ENCODE measurements around the gene NT5M.
"Not testable (repeated sequence)": the region's sequence is repeated elsewhere in the genome, so short reads cannot be mapped to it uniquely, and the experiment has no call there.

The NT5M gene

GRCh38 chr17:17303010-17303846 lies at the start of gene NT5M:
Gene NT5M (plus strand): TSS chr17:17303373. CDS start chr17:17303551, 178 bp downstream.
- H3K9me3 ChIP-seq (ENCODE audit: low read depth, low read length) = no peaks in the 10 kb centered on the region
- H3K27ac ChIP-seq = no peak within 1 kb of the TSS
- H3K4me3 ChIP-seq = peak within 1 kb of the TSS; percentile 79
- DNase-seq (ENCODE audit: low read depth, low spot score) = no peak
- no peaks in the 10 kb centered on the region for H3K36me3 ChIP-seq (ENCODE audit: insufficient read depth, low read length)
- H3K9ac ChIP-seq (ENCODE audit: insufficient read length) = peak within 1 kb of the TSS; percentile 58
- no peak for TF ChIP-seq FOXP2 (optimal IDR thresholded peaks at IDR 0.05; ENCODE audit: control extremely low read depth, extremely low read length, insufficient read depth)
- no peak for TF ChIP-seq EZH2 (IDR thresholded peaks at IDR 0.05)
- TF ChIP-seq POLR2AphosphoS5 (IDR thresholded peaks at IDR 0.05; ENCODE audit: borderline replicate concordance, low read depth, low read length) = peak; percentile 56; the same call in 1 of the 2 replicates

- TF ChIP-seq POLR2AphosphoS5 (IDR thresholded peaks at IDR 0.05; ENCODE audit: borderline replicate concordance, low read depth, low read length) = no peak
- no peak for TF ChIP-seq FOXP2 (optimal IDR thresholded peaks at IDR 0.05; ENCODE audit: control extremely low read depth, extremely low read length, insufficient read depth)
- no peaks in the 10 kb centered on the region for H3K9me3 ChIP-seq (ENCODE audit: low read depth, low read length)
- DNase-seq (ENCODE audit: low read depth, low spot score) = no peak
- H3K36me3 ChIP-seq (ENCODE audit: insufficient read depth, low read length) = peaks cover 67% of the 10 kb centered on the region
- no peak overlapping the region for H3K9ac ChIP-seq (ENCODE audit: insufficient read length)
- H3K27ac ChIP-seq = no peak overlapping the region
- H3K4me3 ChIP-seq = no peak overlapping the region
Observed at GRCh38 chr17:17253406-17253805, 49.8 kb upstream of the NT5M start.

GRCh38 chr17:17254036-17254435 lies 49.1 kb upstream of the NT5M start:
- no peak for DNase-seq (ENCODE audit: low read depth, low spot score)
- TF ChIP-seq EZH2 (IDR thresholded peaks at IDR 0.05) = no peak
- TF ChIP-seq FOXP2 (optimal IDR thresholded peaks at IDR 0.05; ENCODE audit: control extremely low read depth, extremely low read length, insufficient read depth) = no peak
- TF ChIP-seq POLR2AphosphoS5 (IDR thresholded peaks at IDR 0.05; ENCODE audit: borderline replicate concordance, low read depth, low read length) = no peak

GRCh38 chr17:17255689-17256088 lies 47.5 kb upstream of the NT5M start:
- peaks cover 70% of the 10 kb centered on the region for H3K36me3 ChIP-seq (ENCODE audit: insufficient read depth, low read length)
- not testable (repeated sequence) for H3K9me3 ChIP-seq (ENCODE audit: low read depth, low read length)

More at GRCh38 chr17:17254036-17254435, 49.1 kb upstream of the NT5M start:
- Histone ChIP-seq H3K9ac (ENCODE audit: insufficient read length) (no peak overlapping the region), H3K36me3 (ENCODE audit: insufficient read depth, low read length) (peaks cover 67% of the 10 kb centered on the region), H3K4me3 (no peak overlapping the region), H3K27ac (no peak overlapping the region), H3K9me3 (ENCODE audit: low read depth, low read length) (no peaks in the 10 kb centered on the region)

GRCh38 chr17:17256316-17256715 lies 46.9 kb upstream of the NT5M start:
- H3K36me3 ChIP-seq (ENCODE audit: insufficient read depth, low read length) = peaks cover 74% of the 10 kb centered on the region
- no peak for TF ChIP-seq POLR2AphosphoS5 (IDR thresholded peaks at IDR 0.05; ENCODE audit: borderline replicate concordance, low read depth, low read length)
- no peak for TF ChIP-seq EZH2 (IDR thresholded peaks at IDR 0.05)
- no peak for TF ChIP-seq FOXP2 (optimal IDR thresholded peaks at IDR 0.05; ENCODE audit: control extremely low read depth, extremely low read length, insufficient read depth)
- H3K27ac ChIP-seq = no peak overlapping the region
- no peak overlapping the region for H3K9ac ChIP-seq (ENCODE audit: insufficient read length)
- no peak for DNase-seq (ENCODE audit: low read depth, low spot score)
- no peaks in the 10 kb centered on the region for H3K9me3 ChIP-seq (ENCODE audit: low read depth, low read length)
- no peak overlapping the region for H3K4me3 ChIP-seq

More at GRCh38 chr17:17255689-17256088, 47.5 kb upstream of the NT5M start:
- not testable (repeated sequence) for H3K9ac ChIP-seq (ENCODE audit: insufficient read length); DNase-seq (ENCODE audit: low read depth, low spot score); H3K27ac ChIP-seq; H3K4me3 ChIP-seq

- TF ChIP-seq FOXP2 (optimal IDR thresholded peaks at IDR 0.05; ENCODE audit: control extremely low read depth, extremely low read length, insufficient read depth) = no peak
- TF ChIP-seq EZH2 (IDR thresholded peaks at IDR 0.05) = no peak
- TF ChIP-seq POLR2AphosphoS5 (IDR thresholded peaks at IDR 0.05; ENCODE audit: borderline replicate concordance, low read depth, low read length) = no peak
- Histone ChIP-seq H3K9ac (ENCODE audit: insufficient read length) (no peak overlapping the region), H3K9me3 (ENCODE audit: low read depth, low read length) (no peaks in the 10 kb centered on the region), H3K4me3 (no peak overlapping the region), H3K27ac (no peak overlapping the region), H3K36me3 (ENCODE audit: insufficient read depth, low read length) (peaks cover 70% of the 10 kb centered on the region)
- DNase-seq (ENCODE audit: low read depth, low spot score) = no peak
Observed at GRCh38 chr17:17258011-17258410, 45.2 kb upstream of the NT5M start.

- no peak for TF ChIP-seq POLR2AphosphoS5 (IDR thresholded peaks at IDR 0.05; ENCODE audit: borderline replicate concordance, low read depth, low read length)
- no peak for TF ChIP-seq EZH2 (IDR thresholded peaks at IDR 0.05)
- no peak for TF ChIP-seq FOXP2 (optimal IDR thresholded peaks at IDR 0.05; ENCODE audit: control extremely low read depth, extremely low read length, insufficient read depth)
- no peak overlapping the region for H3K9ac ChIP-seq (ENCODE audit: insufficient read length)
- no peak for DNase-seq (ENCODE audit: low read depth, low spot score)
- H3K9me3 ChIP-seq (ENCODE audit: low read depth, low read length) = no peaks in the 10 kb centered on the region
- H3K36me3 ChIP-seq (ENCODE audit: insufficient read depth, low read length) = peaks cover 64% of the 10 kb centered on the region
- no peak overlapping the region for H3K4me3 ChIP-seq
- no peak overlapping the region for H3K27ac ChIP-seq
Observed at GRCh38 chr17:17258998-17259397, 44.2 kb upstream of the NT5M start.

GRCh38 chr17:17264430-17264829 lies 38.7 kb upstream of the NT5M start:
- no peaks in the 10 kb centered on the region for H3K9me3 ChIP-seq (ENCODE audit: low read depth, low read length)
- no peak for DNase-seq (ENCODE audit: low read depth, low spot score)
- TF ChIP-seq FOXP2 (optimal IDR thresholded peaks at IDR 0.05; ENCODE audit: control extremely low read depth, extremely low read length, insufficient read depth) = no peak
- TF ChIP-seq EZH2 (IDR thresholded peaks at IDR 0.05) = no peak
- no peak for TF ChIP-seq POLR2AphosphoS5 (IDR thresholded peaks at IDR 0.05; ENCODE audit: borderline replicate concordance, low read depth, low read length)
- H3K9ac ChIP-seq (ENCODE audit: insufficient read length) = no peak overlapping the region
- no peak overlapping the region for H3K27ac ChIP-seq
- H3K4me3 ChIP-seq = no peak overlapping the region
- H3K36me3 ChIP-seq (ENCODE audit: insufficient read depth, low read length) = peaks cover 74% of the 10 kb centered on the region
